ENCODE results near the gene IGSF23.
"Not testable (repeated sequence)": the region's sequence is repeated elsewhere in the genome, so short reads cannot be mapped to it uniquely, and the experiment has no call there.

DNA sequence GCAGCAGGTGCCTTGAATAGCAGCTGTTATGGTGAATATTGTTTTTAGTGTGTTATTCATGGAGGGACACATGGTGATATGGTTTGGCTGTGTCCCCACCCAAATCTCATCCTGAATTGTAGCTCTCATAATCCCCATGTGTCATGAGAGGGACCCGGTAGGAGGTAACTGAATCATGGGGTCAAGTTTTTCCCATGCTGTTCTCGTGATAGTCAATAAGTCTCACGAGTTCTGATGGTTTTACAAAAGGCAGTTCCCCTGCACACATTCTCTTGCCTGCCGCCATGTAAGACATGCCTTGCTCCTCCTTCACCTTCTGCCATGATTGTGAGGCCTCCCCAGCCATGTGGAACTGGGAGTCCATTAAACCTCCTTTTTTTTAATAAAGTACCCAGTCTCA is 12.3 kb downstream of the IGSF23 start:
- TF ChIP-seq, protein P1, sequence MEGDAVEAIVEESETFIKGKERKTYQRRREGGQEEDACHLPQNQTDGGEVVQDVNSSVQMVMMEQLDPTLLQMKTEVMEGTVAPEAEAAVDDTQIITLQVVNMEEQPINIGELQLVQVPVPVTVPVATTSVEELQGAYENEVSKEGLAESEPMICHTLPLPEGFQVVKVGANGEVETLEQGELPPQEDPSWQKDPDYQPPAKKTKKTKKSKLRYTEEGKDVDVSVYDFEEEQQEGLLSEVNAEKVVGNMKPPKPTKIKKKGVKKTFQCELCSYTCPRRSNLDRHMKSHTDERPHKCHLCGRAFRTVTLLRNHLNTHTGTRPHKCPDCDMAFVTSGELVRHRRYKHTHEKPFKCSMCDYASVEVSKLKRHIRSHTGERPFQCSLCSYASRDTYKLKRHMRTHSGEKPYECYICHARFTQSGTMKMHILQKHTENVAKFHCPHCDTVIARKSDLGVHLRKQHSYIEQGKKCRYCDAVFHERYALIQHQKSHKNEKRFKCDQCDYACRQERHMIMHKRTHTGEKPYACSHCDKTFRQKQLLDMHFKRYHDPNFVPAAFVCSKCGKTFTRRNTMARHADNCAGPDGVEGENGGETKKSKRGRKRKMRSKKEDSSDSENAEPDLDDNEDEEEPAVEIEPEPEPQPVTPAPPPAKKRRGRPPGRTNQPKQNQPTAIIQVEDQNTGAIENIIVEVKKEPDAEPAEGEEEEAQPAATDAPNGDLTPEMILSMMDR (IDR thresholded peaks at IDR 0.05): not testable (repeated sequence)
- not testable (repeated sequence) for TF ChIP-seq EZH2phosphoT487 (IDR thresholded peaks at IDR 0.05)
